ENCODE measurements around the gene UBE2D2.

Gene UBE2D2

DNA sequence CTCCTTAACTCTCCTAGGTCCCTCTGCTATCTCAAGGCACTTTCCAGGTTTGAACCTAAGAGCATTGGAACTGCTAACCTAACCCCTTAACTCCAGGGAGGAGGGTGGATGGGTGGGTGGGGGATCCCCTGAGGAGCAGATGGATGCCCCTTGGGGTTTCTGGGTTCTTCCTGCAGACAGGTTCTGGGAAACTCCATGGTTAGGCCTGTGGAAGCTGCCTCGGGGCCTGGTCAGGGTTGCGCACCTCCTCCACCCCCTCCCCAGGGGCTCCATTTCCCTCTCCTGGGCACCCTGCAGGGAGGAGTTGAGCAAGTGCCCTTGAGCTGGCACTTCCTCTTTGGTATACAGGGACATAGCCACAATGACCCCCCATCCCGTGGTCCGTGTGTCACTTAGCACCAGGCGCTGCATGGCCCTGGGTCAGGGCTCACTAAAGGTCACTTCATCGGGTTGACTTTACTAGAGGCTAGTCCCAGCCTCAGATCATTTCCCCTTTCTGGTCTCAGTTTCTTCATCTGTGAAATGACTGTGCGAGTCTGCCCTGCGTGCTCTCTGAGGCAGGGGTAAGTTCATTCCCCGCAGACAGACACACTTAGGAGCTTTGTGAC lies 103.1 kb downstream of the UBE2D2 start:
- H3K27ac ChIP-seq (ENCODE audit: low read length), result peak overlapping the region; percentile 91
- H3K4me1 ChIP-seq (ENCODE audit: low read length), result peaks cover 97% of the 10 kb centered on the region
- H4K20me1 ChIP-seq (ENCODE audit: insufficient read depth, low read length), result peaks cover 60% of the 10 kb centered on the region
- H3K9me3 ChIP-seq (ENCODE audit: insufficient read depth, low read length), result no peaks in the 10 kb centered on the region; the same call in 1 of the 2 replicates
- H3K27me3 ChIP-seq (ENCODE audit: low read depth, low read length), result no peaks in the 10 kb centered on the region
- peaks cover 99% of the 10 kb centered on the region for H3K79me2 ChIP-seq (ENCODE audit: low read length)
- peak overlapping the region; percentile 95 for H3K4me2 ChIP-seq (ENCODE audit: low read length)
- TF ChIP-seq, protein P1, sequence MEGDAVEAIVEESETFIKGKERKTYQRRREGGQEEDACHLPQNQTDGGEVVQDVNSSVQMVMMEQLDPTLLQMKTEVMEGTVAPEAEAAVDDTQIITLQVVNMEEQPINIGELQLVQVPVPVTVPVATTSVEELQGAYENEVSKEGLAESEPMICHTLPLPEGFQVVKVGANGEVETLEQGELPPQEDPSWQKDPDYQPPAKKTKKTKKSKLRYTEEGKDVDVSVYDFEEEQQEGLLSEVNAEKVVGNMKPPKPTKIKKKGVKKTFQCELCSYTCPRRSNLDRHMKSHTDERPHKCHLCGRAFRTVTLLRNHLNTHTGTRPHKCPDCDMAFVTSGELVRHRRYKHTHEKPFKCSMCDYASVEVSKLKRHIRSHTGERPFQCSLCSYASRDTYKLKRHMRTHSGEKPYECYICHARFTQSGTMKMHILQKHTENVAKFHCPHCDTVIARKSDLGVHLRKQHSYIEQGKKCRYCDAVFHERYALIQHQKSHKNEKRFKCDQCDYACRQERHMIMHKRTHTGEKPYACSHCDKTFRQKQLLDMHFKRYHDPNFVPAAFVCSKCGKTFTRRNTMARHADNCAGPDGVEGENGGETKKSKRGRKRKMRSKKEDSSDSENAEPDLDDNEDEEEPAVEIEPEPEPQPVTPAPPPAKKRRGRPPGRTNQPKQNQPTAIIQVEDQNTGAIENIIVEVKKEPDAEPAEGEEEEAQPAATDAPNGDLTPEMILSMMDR (IDR thresholded peaks at IDR 0.05; ENCODE audit: low read depth, low read length), result no peak
- TF ChIP-seq EZH2phosphoT487 (IDR thresholded peaks at IDR 0.05; ENCODE audit: low read depth), result no peak
- no peak overlapping the region for H2AFZ ChIP-seq (ENCODE audit: low read depth, low read length)
- H3K9ac ChIP-seq (ENCODE audit: low read length), result peak overlapping the region; percentile 59; the same call in 1 of the 2 replicates
- no peaks in the 10 kb centered on the region for H3K36me3 ChIP-seq (replicated peaks; ENCODE audit: low read depth, low read length)
- peak overlapping the region; percentile 48; the same call in 1 of the 2 replicates for H3K4me3 ChIP-seq (ENCODE audit: low read length)

DNA sequence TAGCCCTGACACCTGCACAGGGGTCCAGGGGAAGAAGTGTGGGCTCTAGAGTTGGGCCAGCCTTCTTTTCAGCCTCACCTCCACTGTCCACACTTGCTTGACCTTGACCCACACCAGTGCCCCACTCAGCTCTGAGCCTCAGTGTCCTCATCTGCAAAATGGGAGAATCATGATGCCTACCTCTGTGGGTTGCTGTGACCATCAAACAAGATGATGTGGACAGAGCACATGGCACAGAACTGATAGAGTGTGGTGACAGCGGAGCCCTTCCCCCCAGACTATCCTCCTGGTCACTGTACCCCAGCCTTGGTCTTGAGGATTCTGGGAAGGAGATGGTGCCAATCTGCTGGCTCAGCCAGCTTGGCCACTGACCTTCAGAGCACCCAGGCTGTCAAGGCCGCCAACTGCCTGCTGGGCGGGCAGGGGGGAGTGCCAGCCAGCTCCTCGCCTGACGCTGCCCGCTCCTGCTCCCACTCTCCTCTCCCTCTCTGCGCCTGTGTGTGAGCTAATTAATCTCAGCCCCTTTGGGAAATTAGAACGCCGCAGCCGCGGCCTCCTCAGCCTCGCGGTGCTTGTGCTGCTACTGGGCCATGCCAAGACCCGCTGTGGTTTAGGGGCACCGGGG lies 103.7 kb downstream of the UBE2D2 start:
- Histone ChIP-seq H4K20me1 (ENCODE audit: insufficient read depth, low read length) (peaks cover 54% of the 10 kb centered on the region), H3K27ac (ENCODE audit: low read length) (peak overlapping the region; percentile 91), H3K4me2 (ENCODE audit: low read length) (peak overlapping the region; percentile 95), H3K79me2 (ENCODE audit: low read length) (peaks cover 99% of the 10 kb centered on the region), H3K9me3 (ENCODE audit: insufficient read depth, low read length) (no peaks in the 10 kb centered on the region; the same call in 1 of the 2 replicates), H3K27me3 (ENCODE audit: low read depth, low read length) (no peaks in the 10 kb centered on the region), H3K9ac (ENCODE audit: low read length) (peak overlapping the region; percentile 59; the same call in 1 of the 2 replicates), H3K4me1 (ENCODE audit: low read length) (peaks cover 97% of the 10 kb centered on the region), H3K4me3 (ENCODE audit: low read length) (peak overlapping the region; percentile 32; the same call in 1 of the 2 replicates), H2AFZ (ENCODE audit: low read depth, low read length) (no peak overlapping the region), H3K36me3 (replicated peaks; ENCODE audit: low read depth, low read length) (no peaks in the 10 kb centered on the region)
- no peak for TF ChIP-seq EZH2phosphoT487 (IDR thresholded peaks at IDR 0.05; ENCODE audit: low read depth)

DNA sequence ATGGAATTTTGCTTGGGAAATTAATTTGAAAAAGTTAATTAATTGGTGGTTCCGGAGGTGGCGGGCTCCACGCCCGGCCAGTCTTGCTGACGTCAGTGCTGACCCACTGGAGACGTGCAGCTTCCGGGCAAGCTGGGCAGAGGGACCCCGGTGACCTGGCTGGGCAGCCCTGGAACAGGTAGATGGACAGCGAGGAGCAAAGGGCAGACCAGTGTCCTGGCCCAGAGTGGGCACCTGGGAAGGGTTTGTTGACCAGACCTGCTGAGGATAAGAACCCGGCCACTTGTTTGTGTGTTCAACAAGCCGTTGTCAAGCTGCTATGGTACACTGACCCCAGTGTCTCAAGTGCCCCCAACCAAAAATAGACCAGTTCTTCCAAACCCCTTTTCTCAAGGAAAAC lies 104.5 kb downstream of the UBE2D2 start:
- H3K79me2 ChIP-seq (ENCODE audit: low read length), result peaks cover 99% of the 10 kb centered on the region
- peak overlapping the region; percentile 95; the same call in 1 of the 2 replicates for H3K4me2 ChIP-seq (ENCODE audit: low read length)
- H3K27ac ChIP-seq (ENCODE audit: low read length), result peak overlapping the region; percentile 91
- peaks cover 47% of the 10 kb centered on the region for H4K20me1 ChIP-seq (ENCODE audit: insufficient read depth, low read length)
- H3K4me3 ChIP-seq (ENCODE audit: low read length), result no peak overlapping the region
- H3K36me3 ChIP-seq (replicated peaks; ENCODE audit: low read depth, low read length), result no peaks in the 10 kb centered on the region
- TF ChIP-seq, protein P1 (IDR thresholded peaks at IDR 0.05; ENCODE audit: low read depth, low read length), result no peak
- no peak for TF ChIP-seq EZH2phosphoT487 (IDR thresholded peaks at IDR 0.05; ENCODE audit: low read depth)
- no peak overlapping the region for H2AFZ ChIP-seq (ENCODE audit: low read depth, low read length)
- peaks cover 97% of the 10 kb centered on the region for H3K4me1 ChIP-seq (ENCODE audit: low read length)
- no peaks in the 10 kb centered on the region for H3K27me3 ChIP-seq (ENCODE audit: low read depth, low read length)
- peak overlapping the region; percentile 78; the same call in 1 of the 2 replicates for H3K9ac ChIP-seq (ENCODE audit: low read length)
- peaks cover 2% of the 10 kb centered on the region; the same call in 1 of the 2 replicates for H3K9me3 ChIP-seq (ENCODE audit: insufficient read depth, low read length)

DNA sequence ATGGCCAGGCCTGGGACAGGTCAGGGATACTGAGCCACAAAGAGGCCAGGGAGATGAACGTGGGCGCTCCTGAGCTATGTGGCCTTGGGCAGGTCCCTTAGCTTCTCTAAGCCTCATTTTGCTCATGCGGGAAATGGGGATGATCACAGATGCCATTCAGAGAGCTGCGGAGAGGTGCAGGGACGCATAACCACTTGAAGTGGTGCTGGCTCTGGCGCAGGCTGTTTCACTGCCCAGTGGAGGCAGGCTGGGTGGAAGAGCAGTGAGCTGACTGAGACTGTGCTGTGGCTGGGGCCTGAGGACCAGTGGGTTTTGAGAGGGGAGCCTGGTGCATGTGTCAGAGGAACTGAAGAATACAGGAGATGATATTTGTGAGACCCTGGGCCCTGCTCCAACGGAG lies 105.4 kb downstream of the UBE2D2 start:
- H4K20me1 ChIP-seq (ENCODE audit: insufficient read depth, low read length), result peaks cover 47% of the 10 kb centered on the region
- H3K79me2 ChIP-seq (ENCODE audit: low read length), result peaks cover 100% of the 10 kb centered on the region
- peak overlapping the region; percentile 95 for H3K4me2 ChIP-seq (ENCODE audit: low read length)
- no peak overlapping the region for H2AFZ ChIP-seq (ENCODE audit: low read depth, low read length)
- peaks cover 98% of the 10 kb centered on the region for H3K4me1 ChIP-seq (ENCODE audit: low read length)
- no peaks in the 10 kb centered on the region for H3K36me3 ChIP-seq (replicated peaks; ENCODE audit: low read depth, low read length)
- peak overlapping the region; percentile 78; the same call in 1 of the 2 replicates for H3K9ac ChIP-seq (ENCODE audit: low read length)
- H3K27me3 ChIP-seq (ENCODE audit: low read depth, low read length), result no peaks in the 10 kb centered on the region
- peak overlapping the region; percentile 91 for H3K27ac ChIP-seq (ENCODE audit: low read length)
- TF ChIP-seq, protein P1 (IDR thresholded peaks at IDR 0.05; ENCODE audit: low read depth, low read length), result no peak
- TF ChIP-seq EZH2phosphoT487 (IDR thresholded peaks at IDR 0.05; ENCODE audit: low read depth), result no peak
- H3K4me3 ChIP-seq (ENCODE audit: low read length), result no peak overlapping the region
- peaks cover 5% of the 10 kb centered on the region; the same call in 1 of the 2 replicates for H3K9me3 ChIP-seq (ENCODE audit: insufficient read depth, low read length)

All from OCI-LY3 (cell line).